Measurements from ENCODE around the gene UPB1. TPM values are rescaled to one million over a fixed set of nuclear protein-coding genes. Genes with fewer than 3 reads are reported as not detected.

UPB1 gene
- total and polyA plus RNA-seq, 9 of the 15 experiments (the other 6 are each of a cell fraction or from before 2014, with no cell fraction given), result 0.06 to 0.11 TPM; not detected in 7

DNA sequence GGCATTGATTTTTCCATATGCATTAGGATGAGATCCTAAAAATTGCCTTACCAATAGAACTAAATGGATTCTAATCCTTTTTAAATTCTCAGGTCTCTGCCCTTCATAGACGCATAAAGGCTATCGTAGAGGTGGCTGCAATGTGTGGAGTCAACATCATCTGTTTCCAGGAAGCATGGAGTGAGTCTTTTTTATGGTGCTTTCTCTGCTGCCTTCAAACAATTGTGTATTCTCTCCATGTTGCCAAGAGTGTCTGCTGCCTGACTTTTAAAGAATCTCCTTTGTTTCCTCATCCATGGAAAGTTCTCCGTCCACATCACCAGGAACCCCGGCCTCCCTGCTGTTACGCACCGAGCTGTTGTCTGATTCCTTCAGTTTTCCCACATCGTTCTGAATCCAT is 6.9 kb downstream of the UPB1 start:
- no peaks in the 10 kb centered on the region for H3K79me2 ChIP-seq (ENCODE audit: control insufficient read depth, insufficient read depth, low read length)
- DNase-seq (ENCODE audit: extremely low read depth in 1 of 4, low spot score in 3 of 4), result no peak
- no TSS peak for BruUV-seq (replicated peaks)
- H4K20me1 ChIP-seq (replicated peaks; ENCODE audit: control insufficient read depth, insufficient read depth, low read length), result no peaks in the 10 kb centered on the region
- H3K4me2 ChIP-seq (ENCODE audit: insufficient read depth, low read length), result no peak overlapping the region
- no peak overlapping the region for H3K4me3 ChIP-seq
- ATAC-seq, result no peak
- no peaks in the 10 kb centered on the region for H3K9me3 ChIP-seq (replicated peaks; ENCODE audit: control insufficient read depth, insufficient read depth, low read depth, low read length)
- intact Hi-C loops (cut with micrococcal nuclease) (loop anchor here (5.0 kb wide), 1 partner anchor 80 kb away; no protein-coding TSS in a partner anchor), in situ Hi-C loops (cut with MboI) (loop anchor here (25.0 kb wide), 1 partner anchor 540 kb away; the partner anchor contains the start of genes DDT, DDTL and GSTT2B)
- ChIA-PET CTCF (ENCODE audit: low intra/inter-chr PET ratio) (interaction anchor here (2.4 kb wide), 1 partner anchor 79 kb away, joined by 16 read pairs; no protein-coding TSS in a partner anchor), POLR2A (no interaction called here)
- no peak overlapping the region for H2AFZ ChIP-seq (ENCODE audit: low read depth, low read length)
- H3K27me3 ChIP-seq (ENCODE audit: control insufficient read depth in 2 of 2, insufficient read depth in 2 of 2, low read length in 2 of 2), result peaks cover 0 to 28% of the 10 kb centered on the region in 2 experiments; a peak in 2 of 5 replicates
- no peaks in the 10 kb centered on the region for H3K36me3 ChIP-seq (ENCODE audit: control insufficient read depth, insufficient read depth, low read length)
- H3K4me1 ChIP-seq (replicated peaks in 1 of 2; ENCODE audit: control insufficient read depth in 2 of 2, insufficient read depth in 2 of 2, low read length in 2 of 2), result peaks cover 0 to 5% of the 10 kb centered on the region in 2 experiments; a peak in 1 of 5 replicates
- H3K9ac ChIP-seq (ENCODE audit: insufficient read depth in 1 of 2, low read depth in 2 of 2, low read length in 2 of 2), result no peak overlapping the region
- H3K9me1 ChIP-seq (ENCODE audit: control insufficient read depth, insufficient read depth, low read length), result no peaks in the 10 kb centered on the region
- FAIRE-seq, result no peak
- no peak overlapping the region for H3K27ac ChIP-seq (ENCODE audit: extremely low read depth, low read depth, low read length)
- 15% methylated on average over 7 of the region's 7 CpGs for WGBS (ENCODE audit: insufficient coverage, low coverage, missing lambda C conversion rate)
- TF ChIP-seq PTRF (tag; IDR thresholded peaks at IDR 0.05), result no peak
- TF ChIP-seq, protein P1, sequence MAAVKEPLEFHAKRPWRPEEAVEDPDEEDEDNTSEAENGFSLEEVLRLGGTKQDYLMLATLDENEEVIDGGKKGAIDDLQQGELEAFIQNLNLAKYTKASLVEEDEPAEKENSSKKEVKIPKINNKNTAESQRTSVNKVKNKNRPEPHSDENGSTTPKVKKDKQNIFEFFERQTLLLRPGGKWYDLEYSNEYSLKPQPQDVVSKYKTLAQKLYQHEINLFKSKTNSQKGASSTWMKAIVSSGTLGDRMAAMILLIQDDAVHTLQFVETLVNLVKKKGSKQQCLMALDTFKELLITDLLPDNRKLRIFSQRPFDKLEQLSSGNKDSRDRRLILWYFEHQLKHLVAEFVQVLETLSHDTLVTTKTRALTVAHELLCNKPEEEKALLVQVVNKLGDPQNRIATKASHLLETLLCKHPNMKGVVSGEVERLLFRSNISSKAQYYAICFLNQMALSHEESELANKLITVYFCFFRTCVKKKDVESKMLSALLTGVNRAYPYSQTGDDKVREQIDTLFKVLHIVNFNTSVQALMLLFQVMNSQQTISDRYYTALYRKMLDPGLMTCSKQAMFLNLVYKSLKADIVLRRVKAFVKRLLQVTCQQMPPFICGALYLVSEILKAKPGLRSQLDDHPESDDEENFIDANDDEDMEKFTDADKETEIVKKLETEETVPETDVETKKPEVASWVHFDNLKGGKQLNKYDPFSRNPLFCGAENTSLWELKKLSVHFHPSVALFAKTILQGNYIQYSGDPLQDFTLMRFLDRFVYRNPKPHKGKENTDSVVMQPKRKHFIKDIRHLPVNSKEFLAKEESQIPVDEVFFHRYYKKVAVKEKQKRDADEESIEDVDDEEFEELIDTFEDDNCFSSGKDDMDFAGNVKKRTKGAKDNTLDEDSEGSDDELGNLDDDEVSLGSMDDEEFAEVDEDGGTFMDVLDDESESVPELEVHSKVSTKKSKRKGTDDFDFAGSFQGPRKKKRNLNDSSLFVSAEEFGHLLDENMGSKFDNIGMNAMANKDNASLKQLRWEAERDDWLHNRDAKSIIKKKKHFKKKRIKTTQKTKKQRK (IDR thresholded peaks at IDR 0.05; ENCODE audit: borderline replicate concordance, low read depth, low read length), result no peak
- TF ChIP-seq MEF2D (tag; conservative IDR thresholded peaks at IDR 0.05; ENCODE audit: low read depth), result no peak
- no peak for TF ChIP-seq ETS1 (conservative IDR thresholded peaks at IDR 0.05; ENCODE audit: control insufficient read depth, low read depth, low read length)
- TF ChIP-seq SMARCA5 (IDR thresholded peaks at IDR 0.05), result no peak
- no peak for TF ChIP-seq CC2D1A (IDR thresholded peaks at IDR 0.05)
- no peak for TF ChIP-seq TFAM (CRISPR knock-in tag; conservative IDR thresholded peaks at IDR 0.05)
- TF ChIP-seq ZNF121 (CRISPR knock-in tag; conservative IDR thresholded peaks at IDR 0.05), result no peak
- TF ChIP-seq, protein P2, sequence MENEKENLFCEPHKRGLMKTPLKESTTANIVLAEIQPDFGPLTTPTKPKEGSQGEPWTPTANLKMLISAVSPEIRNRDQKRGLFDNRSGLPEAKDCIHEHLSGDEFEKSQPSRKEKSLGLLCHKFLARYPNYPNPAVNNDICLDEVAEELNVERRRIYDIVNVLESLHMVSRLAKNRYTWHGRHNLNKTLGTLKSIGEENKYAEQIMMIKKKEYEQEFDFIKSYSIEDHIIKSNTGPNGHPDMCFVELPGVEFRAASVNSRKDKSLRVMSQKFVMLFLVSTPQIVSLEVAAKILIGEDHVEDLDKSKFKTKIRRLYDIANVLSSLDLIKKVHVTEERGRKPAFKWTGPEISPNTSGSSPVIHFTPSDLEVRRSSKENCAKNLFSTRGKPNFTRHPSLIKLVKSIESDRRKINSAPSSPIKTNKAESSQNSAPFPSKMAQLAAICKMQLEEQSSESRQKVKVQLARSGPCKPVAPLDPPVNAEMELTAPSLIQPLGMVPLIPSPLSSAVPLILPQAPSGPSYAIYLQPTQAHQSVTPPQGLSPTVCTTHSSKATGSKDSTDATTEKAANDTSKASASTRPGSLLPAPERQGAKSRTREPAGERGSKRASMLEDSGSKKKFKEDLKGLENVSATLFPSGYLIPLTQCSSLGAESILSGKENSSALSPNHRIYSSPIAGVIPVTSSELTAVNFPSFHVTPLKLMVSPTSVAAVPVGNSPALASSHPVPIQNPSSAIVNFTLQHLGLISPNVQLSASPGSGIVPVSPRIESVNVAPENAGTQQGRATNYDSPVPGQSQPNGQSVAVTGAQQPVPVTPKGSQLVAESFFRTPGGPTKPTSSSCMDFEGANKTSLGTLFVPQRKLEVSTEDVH (IDR thresholded peaks at IDR 0.05; ENCODE audit: low read depth, partially characterized antibody), result no peak
- TF ChIP-seq RB1 (IDR thresholded peaks at IDR 0.05; ENCODE audit: low read depth), result no peak
- no peak for TF ChIP-seq ZNF436 (CRISPR knock-in tag; IDR thresholded peaks at IDR 0.05)
- TF ChIP-seq ZKSCAN3 (CRISPR knock-in tag; IDR thresholded peaks at IDR 0.05), result no peak
- no peak for TF ChIP-seq EP300 (IDR thresholded peaks at IDR 0.05; ENCODE audit: low read length)
- no peak for TF ChIP-seq ADNP (tag; IDR thresholded peaks at IDR 0.05)
- no peak for TF ChIP-seq NEUROD1 (IDR thresholded peaks at IDR 0.05; ENCODE audit: borderline replicate concordance, low read depth, low read length, partially characterized antibody)

Data from K562 (cell line).